Measurements from ENCODE around the gene RCBTB1.

The RCBTB1 gene

DNA sequence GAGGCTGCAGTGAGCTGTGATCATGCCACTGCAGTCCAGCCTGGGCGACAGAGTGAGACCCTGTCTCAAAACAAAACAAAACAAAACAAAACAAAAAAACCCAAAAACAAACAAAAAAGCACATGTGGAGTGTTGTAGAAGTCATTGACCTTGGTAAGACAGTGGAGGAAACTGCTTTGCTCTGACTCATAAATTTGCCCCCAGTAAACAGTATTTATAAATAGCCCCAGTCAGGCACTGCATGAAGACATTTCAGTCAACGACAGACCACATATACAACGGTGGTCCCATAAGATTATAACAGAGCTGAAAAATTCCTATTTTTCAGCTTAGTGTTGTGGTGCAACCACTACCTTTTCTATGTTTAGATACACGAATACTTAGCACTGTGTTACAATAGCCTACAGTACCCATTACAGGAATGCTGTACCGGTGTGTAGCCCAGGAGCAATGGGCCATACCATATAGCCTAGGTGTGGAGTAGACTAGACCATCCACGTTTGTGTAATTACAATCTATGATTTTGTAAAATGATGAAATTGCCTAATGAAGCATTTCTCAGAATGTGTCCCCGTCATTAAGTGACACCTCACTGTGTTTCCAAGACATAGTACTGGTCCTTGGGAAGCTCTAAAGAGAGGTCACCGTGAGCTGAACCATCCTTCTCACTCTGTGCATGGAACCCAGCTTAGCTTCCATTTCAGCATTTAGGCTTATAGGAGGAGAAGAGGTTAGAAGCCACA is 44.0 kb upstream of the RCBTB1 start:
- TF ChIP-seq, protein P1, sequence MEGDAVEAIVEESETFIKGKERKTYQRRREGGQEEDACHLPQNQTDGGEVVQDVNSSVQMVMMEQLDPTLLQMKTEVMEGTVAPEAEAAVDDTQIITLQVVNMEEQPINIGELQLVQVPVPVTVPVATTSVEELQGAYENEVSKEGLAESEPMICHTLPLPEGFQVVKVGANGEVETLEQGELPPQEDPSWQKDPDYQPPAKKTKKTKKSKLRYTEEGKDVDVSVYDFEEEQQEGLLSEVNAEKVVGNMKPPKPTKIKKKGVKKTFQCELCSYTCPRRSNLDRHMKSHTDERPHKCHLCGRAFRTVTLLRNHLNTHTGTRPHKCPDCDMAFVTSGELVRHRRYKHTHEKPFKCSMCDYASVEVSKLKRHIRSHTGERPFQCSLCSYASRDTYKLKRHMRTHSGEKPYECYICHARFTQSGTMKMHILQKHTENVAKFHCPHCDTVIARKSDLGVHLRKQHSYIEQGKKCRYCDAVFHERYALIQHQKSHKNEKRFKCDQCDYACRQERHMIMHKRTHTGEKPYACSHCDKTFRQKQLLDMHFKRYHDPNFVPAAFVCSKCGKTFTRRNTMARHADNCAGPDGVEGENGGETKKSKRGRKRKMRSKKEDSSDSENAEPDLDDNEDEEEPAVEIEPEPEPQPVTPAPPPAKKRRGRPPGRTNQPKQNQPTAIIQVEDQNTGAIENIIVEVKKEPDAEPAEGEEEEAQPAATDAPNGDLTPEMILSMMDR (IDR thresholded peaks at IDR 0.05; ENCODE audit: insufficient read depth, low read length, poor library complexity, severe bottlenecking) = no peak
- Histone ChIP-seq H3K36me3 (ENCODE audit: control insufficient read depth, insufficient read depth, low read length) (peaks cover 3% of the 10 kb centered on the region), H3K27me3 (replicated peaks; ENCODE audit: control insufficient read depth, insufficient read depth, low read length) (no peaks in the 10 kb centered on the region), H3K4me3 (replicated peaks; ENCODE audit: low read depth, low read length) (peak overlapping the region; percentile 74)
- no peak for DNase-seq (ENCODE audit: extremely low read depth, insufficient read length)

DNA sequence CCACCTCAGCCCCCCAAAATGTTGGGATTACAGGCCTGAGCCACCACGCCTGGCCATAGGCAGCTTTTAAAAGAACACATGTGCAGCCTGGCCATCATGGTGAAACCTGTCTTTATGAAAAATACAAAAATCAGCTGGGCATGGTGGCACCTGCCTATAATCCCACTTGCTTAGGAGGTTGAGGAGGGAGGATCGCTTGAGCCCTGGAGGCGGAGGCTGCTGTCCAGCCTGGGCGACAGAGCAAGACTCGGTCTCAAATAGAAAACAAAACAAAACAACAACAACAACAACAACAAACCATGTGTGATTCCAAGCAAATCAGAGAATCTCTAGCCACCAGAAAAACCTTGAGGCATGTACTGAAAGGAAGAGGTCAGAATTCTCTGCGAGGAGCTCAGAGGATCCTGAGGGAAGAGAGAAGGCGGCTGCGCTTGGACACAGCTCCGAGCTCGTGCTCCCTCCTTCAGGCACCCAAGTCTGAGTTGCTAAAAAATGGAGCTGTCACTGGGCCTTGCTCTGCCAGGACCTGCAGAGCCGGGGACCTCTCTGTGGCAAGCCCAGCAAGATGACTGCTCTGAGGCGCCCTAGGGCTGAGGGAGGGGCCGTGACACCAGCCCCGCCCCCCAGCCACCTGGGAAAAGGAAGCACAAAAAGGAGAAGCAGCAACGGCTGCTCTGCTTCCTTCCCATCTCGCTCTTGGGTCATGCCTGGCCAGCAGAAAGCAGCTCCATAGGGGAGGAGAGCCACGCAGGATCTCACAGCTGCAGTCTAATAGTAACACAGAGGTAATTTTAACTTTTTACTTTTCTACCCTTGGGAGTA is 42.7 kb upstream of the RCBTB1 start, which contains the start of gene ARL11:
Gene ARL11 (plus strand): TSS at position 677 of the 822 bp plus-strand sequence. CDS start 1,941 bp downstream, outside the sequence.
- Histone ChIP-seq H3K36me3 (ENCODE audit: control insufficient read depth, insufficient read depth, low read length) (peaks cover 3% of the 10 kb centered on the region), H3K4me3 (replicated peaks; ENCODE audit: low read depth, low read length) (peak within 1 kb of the TSS; percentile 74), H3K27me3 (replicated peaks; ENCODE audit: control insufficient read depth, insufficient read depth, low read length) (no peaks in the 10 kb centered on the region)
- DNase-seq (ENCODE audit: extremely low read depth, insufficient read length) = peak; percentile 88
- TF ChIP-seq, protein P1 (IDR thresholded peaks at IDR 0.05; ENCODE audit: insufficient read depth, low read length, poor library complexity, severe bottlenecking) = no peak

DNA sequence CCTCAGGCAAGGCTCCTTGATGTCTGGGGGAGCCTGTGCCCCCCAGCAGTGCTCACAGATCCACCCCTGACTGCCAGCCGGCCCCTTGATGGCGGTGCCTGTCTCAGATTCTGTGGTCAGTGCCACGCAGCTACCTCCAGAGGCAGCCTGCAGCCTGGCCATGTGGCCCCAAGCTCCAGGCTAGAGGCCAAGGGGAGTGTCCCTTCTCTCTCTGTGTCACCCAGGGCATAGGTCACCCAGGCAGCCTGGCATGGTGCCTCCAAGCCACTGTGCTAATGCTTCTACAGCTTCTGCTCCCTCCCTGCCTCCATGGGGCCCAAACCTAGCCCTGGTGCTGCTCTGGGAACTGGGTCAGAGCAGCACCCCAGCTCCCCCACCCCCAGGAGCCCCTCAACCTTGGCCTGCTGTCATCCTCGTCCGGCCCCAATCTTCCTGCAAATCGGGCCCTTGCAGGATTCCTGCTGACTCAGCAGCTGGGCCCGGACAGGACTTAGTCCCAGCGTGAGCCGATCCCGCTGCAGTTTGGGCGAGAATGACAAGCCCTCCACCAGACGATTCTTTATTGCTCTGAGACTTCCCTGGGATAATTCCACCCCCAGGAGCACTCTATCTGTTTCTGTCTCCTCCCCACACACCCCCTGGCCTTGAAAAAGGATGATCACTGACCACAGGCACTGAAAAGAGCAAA is 40.2 kb upstream of the RCBTB1 start:
- TF ChIP-seq, protein P1 (IDR thresholded peaks at IDR 0.05; ENCODE audit: insufficient read depth, low read length, poor library complexity, severe bottlenecking) = no peak
- no peak for DNase-seq (ENCODE audit: extremely low read depth, insufficient read length)
- Histone ChIP-seq H3K36me3 (ENCODE audit: control insufficient read depth, insufficient read depth, low read length) (peaks cover 3% of the 10 kb centered on the region), H3K27me3 (replicated peaks; ENCODE audit: control insufficient read depth, insufficient read depth, low read length) (no peaks in the 10 kb centered on the region), H3K4me3 (replicated peaks; ENCODE audit: low read depth, low read length) (no peak overlapping the region)

DNA sequence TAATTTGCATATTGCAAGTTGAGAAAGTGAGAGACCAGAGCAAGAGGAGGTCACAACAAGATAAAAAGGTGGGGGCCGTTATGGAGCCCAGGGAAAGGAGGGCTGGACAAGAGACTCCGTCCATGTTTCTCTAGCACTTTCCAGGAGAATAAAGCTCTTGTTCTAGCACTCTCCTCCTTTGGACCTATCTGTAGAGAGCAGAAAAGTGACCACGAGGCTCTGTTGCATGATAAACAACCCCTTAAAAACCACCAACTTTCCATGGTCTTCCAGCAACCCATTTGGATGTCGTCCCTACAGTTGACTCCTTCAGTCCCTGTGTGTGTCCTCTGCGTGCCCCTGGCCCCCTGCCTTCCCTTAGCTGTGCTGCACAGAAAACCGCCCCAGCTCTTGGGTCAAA is 38.9 kb upstream of the RCBTB1 start:
- no peak for DNase-seq (ENCODE audit: extremely low read depth, insufficient read length)
- TF ChIP-seq, protein P1 (IDR thresholded peaks at IDR 0.05; ENCODE audit: insufficient read depth, low read length, poor library complexity, severe bottlenecking) = no peak
- Histone ChIP-seq H3K36me3 (ENCODE audit: control insufficient read depth, insufficient read depth, low read length) (no peaks in the 10 kb centered on the region), H3K4me3 (replicated peaks; ENCODE audit: low read depth, low read length) (no peak overlapping the region), H3K27me3 (replicated peaks; ENCODE audit: control insufficient read depth, insufficient read depth, low read length) (no peaks in the 10 kb centered on the region)

DNA sequence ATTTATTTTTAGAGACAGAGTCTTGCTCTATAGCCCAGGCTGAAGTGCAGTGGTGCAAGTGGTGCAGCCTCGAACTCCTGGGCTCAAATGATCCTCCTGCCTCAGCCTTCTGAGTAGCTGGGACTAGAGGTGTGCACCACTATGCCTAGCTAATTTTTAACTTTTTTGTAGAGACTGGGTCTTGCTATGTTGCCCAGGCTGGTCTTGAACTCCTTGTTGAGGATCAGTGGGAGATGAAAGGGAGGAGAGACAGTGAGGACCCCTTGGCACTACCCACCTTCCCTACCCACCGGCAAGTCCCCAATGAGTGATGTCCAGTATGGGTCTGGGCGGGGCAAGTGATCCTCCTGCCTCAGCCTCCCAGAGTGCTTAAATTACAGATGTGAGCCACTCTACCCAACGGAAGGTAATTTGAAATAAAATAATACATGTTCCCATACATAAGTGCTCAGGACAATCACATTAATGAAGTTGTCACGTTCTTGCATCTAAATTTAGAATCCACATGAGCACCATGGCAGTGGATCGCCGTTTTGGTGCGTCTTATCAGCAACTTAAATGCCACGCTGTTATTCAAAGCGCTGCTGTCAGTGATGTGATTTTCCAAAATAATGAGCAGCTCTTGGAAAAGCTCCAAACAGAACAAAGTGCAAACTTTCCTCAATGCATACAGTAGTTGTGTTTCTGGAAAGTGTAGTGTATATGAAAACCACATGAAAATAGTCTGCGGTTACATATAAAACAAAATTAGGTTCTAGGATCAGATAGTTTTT is 37.0 kb upstream of the RCBTB1 start:
- TF ChIP-seq, protein P1 (IDR thresholded peaks at IDR 0.05; ENCODE audit: insufficient read depth, low read length, poor library complexity, severe bottlenecking) = no peak
- Histone ChIP-seq H3K36me3 (ENCODE audit: control insufficient read depth, insufficient read depth, low read length) (no peaks in the 10 kb centered on the region), H3K4me3 (replicated peaks; ENCODE audit: low read depth, low read length) (no peak overlapping the region), H3K27me3 (replicated peaks; ENCODE audit: control insufficient read depth, insufficient read depth, low read length) (no peaks in the 10 kb centered on the region)
- no peak for DNase-seq (ENCODE audit: extremely low read depth, insufficient read length)

Measured in GM06990 (cell line).